Measurements from ENCODE around the gene MAML2.

MAML2 gene

DNA sequence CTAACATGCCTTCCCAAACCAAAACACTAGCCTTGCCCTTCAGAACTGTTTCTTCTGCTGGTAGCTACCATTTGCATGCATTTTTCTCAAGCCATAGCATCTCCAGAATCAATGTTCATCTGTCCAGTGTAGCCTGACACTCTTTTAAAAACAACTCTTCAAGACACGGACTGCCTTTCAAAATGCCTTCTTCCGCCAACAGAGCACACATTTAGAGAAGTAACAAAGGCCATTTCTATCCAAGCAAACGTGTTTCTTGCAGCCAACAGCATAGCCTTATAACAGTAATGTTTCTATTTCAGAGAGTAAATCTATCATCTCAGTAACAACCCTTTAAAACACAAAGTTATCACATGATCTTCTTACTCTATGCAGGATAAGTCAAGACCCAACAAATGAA, 275.8 kb downstream of the MAML2 start:
- no peak for DNase-seq (ENCODE audit: extremely low spot score, insufficient read length, low read depth)
- no peak for FAIRE-seq

DNA sequence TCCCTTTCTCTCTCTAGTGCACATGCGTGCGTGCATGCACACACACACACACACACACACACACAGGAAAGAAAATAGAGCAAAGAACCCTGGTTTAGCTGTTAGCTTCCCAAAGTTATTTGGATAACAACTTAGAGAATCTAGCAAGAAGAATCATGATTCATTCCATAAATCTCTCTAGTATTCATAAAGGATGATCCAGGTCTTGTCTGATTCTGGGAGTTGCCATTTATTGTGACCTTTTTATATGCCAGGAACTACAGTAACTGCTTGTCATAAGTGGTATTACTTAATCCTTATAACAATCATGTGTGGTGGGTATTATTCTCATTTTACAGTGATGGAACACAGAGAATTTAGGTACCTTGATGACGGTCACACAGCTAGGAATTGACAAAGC, 277.6 kb downstream of the MAML2 start:
- DNase-seq (ENCODE audit: extremely low spot score, insufficient read length, low read depth) (no peak), FAIRE-seq (no peak)

DNA sequence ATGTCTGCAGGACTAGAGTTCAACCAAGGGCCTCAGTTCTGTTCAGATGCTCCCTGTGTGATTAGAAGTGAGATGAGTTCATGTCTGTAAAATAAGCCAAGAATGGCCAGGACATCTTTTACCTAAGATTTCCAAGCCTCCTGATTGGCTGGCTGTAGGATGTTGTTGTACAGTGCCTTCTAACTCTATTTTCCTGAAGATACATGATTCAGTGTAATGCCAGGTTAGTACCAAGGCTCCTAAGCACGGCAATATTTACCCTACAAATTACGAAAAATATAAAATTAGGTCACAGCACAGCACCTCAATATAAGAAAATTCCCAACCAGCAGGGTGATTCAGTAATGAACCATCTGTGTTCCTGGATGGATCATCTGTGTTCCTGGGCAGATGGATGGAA, 279.1 kb downstream of the MAML2 start:
- no peak for FAIRE-seq
- no peak for DNase-seq (ENCODE audit: extremely low spot score, insufficient read length, low read depth)

DNA sequence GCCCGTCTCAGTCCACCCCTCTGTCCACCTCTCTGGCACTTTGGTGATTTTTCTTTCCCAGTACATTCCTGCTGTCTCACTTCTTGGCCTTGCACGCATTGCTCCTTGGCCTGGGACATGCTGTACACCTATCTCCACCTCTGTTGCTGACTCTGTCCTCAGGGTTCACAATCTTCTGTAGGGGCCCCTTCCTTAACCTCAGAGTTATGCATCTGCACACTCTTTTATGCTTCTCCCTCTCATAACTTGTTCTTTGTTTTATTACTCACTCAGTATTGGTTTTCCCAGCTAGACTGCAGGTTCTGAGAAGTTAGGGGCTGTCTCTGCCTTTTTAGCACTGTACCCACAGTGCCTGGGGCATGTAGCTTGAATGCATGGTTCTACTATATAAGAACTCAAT, 279.9 kb downstream of the MAML2 start:
- DNase-seq (ENCODE audit: extremely low spot score, insufficient read length, low read depth) = no peak
- FAIRE-seq = no peak

DNA sequence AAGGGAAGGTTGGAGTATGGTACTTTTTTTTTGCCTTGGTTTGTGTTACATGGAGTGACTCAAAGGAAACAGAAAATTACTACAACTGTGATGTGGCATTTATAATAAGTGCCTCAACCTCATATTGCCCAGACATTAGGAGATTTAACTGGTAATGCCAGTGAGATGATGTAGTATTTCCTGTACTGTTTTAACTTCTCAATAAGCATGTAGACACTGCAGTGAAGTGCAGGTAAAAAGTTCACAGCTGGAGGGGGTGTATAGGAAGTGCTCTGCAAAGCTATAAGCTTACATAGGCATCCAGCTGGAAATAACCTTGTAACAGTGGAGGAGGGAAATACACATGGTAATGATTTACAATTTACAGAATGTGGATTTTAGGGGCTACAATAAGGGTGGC, 280.9 kb downstream of the MAML2 start:
- FAIRE-seq (peak; percentile 36), DNase-seq (ENCODE audit: extremely low spot score, insufficient read length, low read depth) (no peak)

DNA sequence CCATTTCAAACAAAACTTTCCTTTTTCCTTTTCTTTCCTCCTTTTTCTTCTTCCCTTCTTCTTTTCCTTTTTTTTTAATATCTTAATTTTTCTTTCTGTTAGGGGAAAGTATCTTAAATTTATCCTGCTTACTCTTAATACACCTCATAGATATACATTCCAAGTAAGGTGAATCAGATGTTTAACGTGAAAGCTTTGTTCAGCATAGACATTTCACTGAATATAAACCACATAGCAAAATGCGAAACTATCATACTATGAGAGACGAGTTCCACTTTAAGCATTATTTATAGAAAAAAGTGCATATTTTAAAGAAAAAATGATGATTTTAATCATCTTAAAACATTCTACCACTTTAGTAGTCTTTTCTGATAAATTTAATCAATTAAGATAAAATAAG, 281.3 kb downstream of the MAML2 start:
- FAIRE-seq (no peak), DNase-seq (ENCODE audit: extremely low spot score, insufficient read length, low read depth) (no peak)

DNA sequence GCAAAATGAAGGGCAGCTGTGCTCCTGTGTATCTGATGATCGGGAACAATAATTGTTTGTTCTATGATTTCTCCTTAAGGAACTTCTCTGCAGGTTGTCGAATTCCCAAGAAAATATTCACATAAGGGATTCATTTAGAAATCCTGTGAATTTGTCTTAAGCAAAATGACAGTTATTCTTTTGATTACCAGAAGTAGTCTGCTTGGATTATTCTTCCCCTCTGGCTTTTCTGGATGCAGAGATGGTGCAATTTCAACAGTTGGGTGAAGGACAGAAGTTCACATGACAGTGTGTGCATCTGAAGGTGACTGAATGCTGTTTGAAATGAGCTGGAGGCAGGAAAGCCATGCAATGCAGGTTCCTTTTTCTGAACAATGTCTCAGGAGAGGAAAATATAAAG, 281.9 kb downstream of the MAML2 start:
- no peak for DNase-seq (ENCODE audit: extremely low spot score, insufficient read length, low read depth)
- FAIRE-seq = no peak

DNA sequence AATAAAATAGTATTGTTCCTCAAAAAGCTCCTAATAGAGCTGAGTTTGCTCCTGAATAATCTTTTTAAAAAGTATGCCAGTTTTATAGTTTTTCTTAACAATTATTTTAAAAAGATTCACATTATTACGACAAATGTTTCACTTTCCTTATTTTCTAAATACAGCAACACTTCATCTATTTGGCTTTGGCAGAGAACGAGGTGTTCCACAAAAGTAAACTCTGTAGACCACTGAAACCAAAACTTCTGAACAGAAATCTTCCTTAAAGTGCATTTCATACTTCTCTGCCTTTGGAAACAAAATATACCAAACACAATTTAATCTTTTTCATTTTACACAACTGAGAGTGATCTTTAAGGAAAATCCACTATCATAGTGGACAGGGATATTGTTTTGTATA, 285.5 kb downstream of the MAML2 start:
- DNase-seq (ENCODE audit: extremely low spot score, insufficient read length, low read depth) = no peak
- FAIRE-seq = no peak

DNA sequence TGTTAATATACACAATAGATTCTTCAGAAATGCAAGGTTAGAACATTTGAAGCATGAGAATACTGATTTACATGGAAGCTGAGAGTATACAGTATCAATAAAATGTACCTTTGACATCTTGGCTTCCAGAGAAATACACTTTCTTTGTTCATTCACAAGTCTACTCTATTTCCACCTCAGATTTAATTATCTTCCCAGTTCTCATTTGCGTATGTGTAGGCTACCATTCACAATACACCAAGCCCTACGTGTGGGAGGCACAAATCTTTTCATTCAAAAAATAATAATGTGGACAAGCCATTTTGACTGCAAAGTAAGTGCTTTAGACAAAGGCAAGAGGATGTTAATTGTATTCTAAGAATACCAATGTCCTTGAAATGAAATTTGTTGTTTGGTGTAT, 286.4 kb downstream of the MAML2 start:
- FAIRE-seq = no peak
- DNase-seq (ENCODE audit: extremely low spot score, insufficient read length, low read depth) = no peak

DNA sequence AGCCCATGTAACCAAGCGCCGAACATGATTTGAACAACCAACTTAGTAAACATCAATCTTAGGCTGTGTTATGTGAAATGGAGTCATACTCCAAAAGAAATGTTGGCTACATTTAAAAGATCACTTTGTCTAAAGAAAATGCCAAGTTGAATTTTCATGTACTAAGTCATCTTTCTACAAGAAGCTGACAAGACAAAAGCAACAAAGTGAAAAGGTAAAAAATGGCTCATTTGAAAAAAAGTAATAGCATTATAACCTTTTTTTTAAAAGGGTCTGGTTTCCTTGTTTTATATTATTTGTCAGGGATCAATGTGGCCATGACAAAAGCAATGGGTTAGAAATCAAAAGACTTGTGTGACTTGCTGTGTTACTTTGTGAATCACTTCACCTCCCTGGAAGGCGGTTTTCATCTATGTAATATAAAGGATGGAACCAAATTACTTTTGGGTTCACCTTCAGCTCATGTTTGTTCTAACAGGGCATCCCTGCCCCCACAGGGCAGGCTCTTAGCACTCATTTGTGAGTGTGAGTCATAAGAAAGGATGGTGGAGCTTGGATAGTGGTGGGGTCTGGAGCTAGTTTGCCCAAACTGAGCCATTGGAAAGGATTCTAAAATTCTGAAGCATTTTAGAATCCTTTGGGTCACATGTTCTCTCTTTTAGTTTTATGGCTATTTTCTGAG, 287.1 kb downstream of the MAML2 start:
- no peak for DNase-seq (ENCODE audit: extremely low spot score, insufficient read length, low read depth)
- FAIRE-seq = no peak

DNA sequence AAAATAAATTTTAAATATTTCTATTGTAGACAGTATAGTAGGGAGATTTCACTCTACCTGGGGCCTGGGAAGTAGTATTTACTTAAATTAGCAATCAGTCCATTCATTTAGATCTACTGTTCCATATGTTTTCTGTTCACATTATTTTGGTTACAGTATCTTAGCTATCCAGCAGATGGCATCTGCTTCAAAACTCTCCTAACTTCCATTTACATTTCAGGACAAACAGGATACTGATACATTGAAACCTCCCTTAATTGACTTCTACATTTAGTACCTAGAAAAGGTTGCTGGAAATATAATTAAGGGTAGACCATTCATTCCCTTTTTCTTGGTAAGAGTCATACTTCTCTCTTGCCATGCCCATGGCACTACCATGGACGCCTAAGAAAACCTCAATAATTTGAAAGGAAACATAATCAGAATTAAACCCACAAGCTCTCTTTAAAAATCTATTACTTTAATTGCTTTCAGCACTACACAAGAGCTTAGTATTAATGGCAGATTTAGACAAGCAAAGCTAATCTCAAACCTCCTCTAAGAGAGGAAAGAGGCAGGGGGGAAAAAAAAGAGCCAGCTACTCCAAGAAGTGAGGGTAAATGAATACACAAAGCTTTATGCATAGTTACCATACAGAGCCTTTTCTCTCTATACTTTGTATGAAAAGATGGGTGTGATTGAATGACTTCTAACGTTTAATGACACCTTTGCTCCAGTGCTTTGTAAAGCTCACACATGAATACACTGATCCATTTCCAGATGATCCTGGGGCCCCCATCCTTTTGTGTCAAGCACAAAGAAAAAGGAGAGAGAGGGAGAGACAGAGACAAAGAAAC, 287.9 kb downstream of the MAML2 start:
- FAIRE-seq = peak; percentile 12

DNA sequence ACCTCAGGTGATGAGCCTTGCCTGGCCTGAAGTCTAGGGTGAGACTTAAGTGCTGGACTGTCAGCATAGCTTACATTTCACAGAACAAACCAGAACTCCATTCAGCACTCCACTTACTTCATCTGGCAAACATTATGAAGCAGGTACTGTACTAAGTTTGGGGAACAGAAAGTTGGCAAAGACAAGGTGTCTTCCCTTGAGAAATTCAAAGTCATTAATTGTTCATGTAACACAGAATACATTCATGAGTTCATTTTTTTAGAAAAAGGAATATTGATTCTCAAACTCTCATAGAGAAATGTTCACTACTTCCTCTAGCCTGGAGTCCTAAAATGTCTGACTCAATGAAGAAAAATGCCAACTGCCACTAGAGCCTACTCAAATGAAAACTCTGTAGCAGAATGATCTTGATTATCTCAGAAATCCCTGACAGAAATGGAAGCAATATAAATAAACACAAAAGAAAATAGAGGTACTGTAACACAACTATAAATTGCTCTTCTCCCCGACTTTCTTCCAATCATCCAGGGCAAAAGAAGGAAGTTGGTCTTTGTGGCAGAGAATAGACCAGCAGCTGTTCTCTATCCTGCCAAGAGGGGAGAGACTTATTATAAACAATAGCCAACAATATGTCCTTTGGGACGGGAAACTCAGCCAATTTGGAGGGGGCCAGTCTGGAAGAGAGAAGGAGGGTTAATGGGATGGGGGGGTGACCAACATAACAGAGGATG, 289.9 kb downstream of the MAML2 start:
- DNase-seq (ENCODE audit: extremely low spot score, insufficient read length, low read depth) (no peak), FAIRE-seq (no peak)

More for the DNA sequence above, 287.9 kb downstream of the MAML2 start:
- no peak for DNase-seq (ENCODE audit: extremely low spot score, insufficient read length, low read depth)

DNA sequence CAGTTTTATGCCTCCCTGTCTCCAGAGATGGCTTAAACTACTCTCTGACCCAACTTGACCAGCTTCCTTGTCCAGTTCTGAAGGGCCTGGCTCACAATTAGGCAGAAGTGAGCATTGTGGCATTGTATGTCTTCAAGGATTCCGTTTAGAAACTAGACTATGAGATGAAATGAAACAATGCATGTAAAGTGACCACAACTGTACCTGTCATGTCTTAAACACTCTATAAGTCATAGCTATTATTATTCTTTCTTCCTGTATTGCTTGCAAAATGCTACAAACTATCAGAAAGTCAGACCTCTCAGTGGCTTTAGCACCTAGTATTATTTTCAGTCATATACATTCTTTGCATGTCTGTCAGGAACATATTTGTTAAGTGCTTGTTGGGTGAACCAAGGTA, 291.2 kb downstream of the MAML2 start:
- peak; percentile 80 for FAIRE-seq
- DNase-seq (ENCODE audit: extremely low spot score, insufficient read length, low read depth) = peak; percentile 25

DNA sequence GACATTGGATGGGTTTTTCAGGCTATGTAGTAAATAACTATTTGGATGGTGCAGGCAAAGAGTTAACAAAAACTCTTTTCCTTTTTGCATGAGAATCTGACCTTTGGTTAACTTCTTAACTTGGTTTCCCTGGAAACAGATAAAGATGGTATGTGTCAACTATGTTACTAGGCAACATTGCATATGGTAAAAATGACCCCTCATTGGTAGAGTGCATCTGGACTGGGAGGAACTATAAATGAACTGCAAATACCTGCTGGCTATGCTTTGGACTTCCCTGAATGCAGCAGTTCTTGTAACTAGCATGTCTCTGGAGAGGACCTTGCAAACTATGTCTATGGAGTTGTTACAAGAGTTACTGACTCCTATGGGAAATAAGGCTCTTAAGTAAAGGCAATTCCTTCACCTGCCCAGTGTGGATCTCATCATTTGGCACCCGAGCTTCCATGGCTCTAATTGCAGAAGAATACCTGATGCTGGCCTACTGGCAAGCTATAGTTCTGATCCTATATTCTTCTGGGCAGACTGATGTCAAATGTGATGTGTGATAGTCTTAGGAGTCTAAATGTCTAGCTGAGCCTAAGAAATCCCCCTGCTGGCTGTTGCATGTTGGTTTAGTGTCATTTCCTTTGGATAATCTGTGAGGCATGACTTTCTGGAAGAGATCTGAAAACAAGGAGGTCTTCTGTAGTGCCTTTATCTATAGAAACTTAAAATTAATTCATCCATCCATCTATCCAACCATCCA, 292.4 kb downstream of the MAML2 start:
- FAIRE-seq (peak; percentile 44), DNase-seq (ENCODE audit: extremely low spot score, insufficient read length, low read depth) (no peak)

DNA sequence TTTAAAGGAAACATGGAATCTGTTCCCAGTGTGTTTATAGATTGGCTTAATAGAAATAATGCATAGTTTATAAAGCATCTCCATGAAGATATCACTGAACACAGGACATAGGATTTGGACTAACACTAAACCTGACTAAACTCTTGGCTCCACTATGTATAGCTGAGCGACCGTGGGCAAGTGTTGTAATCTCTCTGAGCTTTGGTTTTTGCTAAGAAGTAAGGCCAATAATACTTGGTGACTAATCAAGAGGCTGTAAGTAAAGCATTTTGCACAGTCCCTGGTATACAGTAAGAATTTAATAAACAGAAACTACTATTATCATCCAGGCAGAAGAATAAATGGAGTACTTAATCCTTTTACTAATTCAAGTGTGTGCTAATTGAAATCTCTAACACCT, 293.6 kb downstream of the MAML2 start:
- DNase-seq (ENCODE audit: extremely low spot score, insufficient read length, low read depth) (no peak), FAIRE-seq (no peak)

DNA sequence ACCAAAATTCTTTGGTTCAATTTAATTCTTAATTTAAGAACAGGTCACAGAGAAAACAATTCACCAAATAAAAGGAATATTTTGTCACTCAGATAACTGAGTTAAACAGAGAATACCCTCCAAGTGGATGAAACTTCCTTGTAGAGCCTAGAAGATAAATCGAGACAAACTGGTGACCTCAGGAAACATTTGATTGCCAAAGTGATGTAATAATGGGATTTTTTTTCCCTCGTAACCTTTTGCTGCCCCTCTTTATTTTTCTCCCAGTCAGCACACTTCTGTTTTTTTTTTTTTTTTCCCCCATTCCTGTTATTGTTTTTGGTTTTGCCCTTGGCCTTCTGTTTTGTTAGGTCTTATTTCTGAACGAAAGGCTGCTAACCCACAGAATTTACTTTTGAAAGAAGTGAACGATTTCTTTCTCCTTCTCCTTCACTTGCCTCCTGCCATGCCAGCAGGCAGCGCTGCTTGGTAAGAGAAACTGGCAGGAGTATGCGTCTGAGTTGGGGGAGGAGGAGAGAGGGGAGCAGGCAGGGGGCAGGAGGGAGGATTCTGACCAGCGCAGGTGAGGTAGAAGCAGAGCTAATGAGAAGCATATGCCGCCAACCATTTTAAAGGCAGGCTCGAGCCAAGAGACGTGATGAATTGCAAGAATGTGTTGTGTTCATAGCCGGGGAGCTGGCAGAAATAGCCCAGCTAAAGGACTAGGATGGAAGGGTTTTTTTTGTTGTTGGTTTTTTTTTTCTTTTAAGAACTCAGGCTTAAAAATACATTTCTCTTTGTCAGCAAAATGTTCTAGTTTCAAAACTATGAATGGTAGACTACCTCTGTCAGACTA, 297.2 kb downstream of the MAML2 start:
- no peak for FAIRE-seq
- DNase-seq (ENCODE audit: extremely low spot score, insufficient read length, low read depth) = no peak

DNA sequence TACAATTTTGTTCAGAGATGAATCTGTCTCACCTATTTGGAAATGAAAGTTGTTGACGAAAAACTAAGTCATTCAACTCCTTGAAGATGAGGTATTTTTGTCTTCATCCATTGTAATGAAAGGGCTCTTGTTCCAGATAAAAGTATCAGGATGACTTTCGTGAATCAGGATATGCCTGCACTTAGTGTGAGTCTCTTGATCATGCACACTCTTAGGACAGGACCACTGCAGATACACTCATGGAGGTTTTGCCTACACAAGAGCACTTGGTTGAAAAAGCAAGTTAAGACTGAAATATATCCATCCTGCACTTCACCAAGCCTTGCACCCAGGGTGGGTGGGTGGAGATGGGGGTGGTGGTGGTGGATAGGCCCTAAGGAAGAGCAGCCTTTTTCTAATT, 298.2 kb downstream of the MAML2 start:
- DNase-seq (ENCODE audit: extremely low spot score, insufficient read length, low read depth) = no peak
- no peak for FAIRE-seq

DNA sequence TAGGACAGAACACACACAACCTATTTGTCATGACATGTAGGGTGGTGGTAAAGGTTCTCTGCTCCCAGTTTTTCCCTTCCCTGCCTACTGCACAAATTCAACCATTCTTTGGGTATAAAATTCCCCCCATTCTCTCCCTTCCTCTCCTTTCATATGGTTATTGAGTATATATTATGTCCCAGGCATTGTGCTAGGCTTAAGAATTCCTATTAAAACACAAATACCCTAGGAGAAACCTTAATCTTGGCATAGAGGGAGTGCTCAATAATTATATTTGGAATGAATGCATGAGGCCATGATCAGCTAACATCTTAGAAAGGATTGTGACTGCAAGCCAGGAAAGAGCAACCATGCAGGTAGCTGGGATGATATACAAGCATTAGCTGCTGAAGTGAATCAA, 298.7 kb downstream of the MAML2 start:
- FAIRE-seq (no peak), DNase-seq (ENCODE audit: extremely low spot score, insufficient read length, low read depth) (no peak)

DNA sequence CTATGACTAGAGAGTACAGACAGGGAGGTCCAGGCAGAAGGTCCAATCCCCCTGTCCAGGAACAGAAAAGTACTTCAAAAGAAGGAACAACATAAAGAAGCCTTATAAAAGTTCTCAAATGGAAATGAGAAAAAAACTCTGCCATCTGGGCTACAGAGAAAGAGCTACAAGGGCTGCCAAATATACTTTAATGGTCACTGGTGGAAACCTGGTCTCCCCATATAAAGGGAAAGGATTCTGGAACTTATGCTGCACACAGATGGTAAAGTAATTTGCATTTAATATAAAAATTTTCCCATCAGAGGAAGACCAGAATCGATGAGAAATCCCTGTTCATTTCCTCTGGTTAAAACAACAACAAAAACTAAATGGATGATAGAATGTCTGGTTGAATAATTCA, 299.7 kb downstream of the MAML2 start:
- DNase-seq (ENCODE audit: extremely low spot score, insufficient read length, low read depth) = no peak
- FAIRE-seq = no peak

DNA sequence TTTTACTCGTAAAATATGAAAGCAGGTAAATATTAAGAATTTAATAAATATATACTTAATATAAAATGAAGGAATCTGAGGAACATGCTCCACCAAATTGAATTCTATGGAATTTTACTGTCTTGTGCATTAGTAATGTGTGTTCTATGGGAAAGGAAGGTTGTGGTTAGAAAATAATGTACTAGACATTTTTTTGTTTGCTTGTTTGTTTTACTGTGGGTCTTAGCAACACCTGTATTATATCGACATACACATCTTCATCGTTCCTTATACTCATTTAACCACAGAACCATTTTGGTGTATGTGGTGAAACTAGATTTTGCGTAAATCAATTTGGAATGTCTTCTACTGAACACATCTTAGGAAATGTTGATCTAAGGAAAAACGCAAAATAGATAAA, 304.9 kb downstream of the MAML2 start:
- no peak for FAIRE-seq
- no peak for DNase-seq (ENCODE audit: extremely low spot score, insufficient read length, low read depth)

All from GM18507 (cell line).